Trophoblast cell (in vitro differentiated cells and primary cell): ENCODE data around the gene FIBCD1.

Experiments used
- DNase-seq, 2 donors: peaks; one replicate each; pipeline ENCODE4 v3.0.0-alpha.2; 2016
- H2AFZ ChIP-seq: 2 replicates; pipeline ENCODE4 v1.6.1; 2013; ENCODE audit warnings: low read length, moderate library complexity, mild to moderate bottlenecking; ENCODE audit not compliant: insufficient read depth, poor library complexity
- H2AK5ac ChIP-seq: 2 replicates; pipeline ENCODE4 v1.6.1; 2013; ENCODE audit warnings: mild to moderate bottlenecking, low read length
- H2BK120ac ChIP-seq: 2 replicates; pipeline ENCODE4 v1.6.1; 2013; ENCODE audit warnings: low read length, mild to moderate bottlenecking, moderate library complexity; ENCODE audit not compliant: insufficient read depth, poor library complexity
- H2BK12ac ChIP-seq: 2 replicates; pipeline ENCODE4 v1.6.1; 2013; ENCODE audit warnings: mild to moderate bottlenecking, low read length, moderate library complexity
- H2BK5ac ChIP-seq: 2 replicates; pipeline ENCODE4 v1.6.1; 2013; ENCODE audit warnings: low read length, low read depth, moderate library complexity, mild to moderate bottlenecking; ENCODE audit not compliant: poor library complexity
- H3K14ac ChIP-seq: 2 replicates; pipeline ENCODE4 v1.6.1; 2013; ENCODE audit warnings: mild to moderate bottlenecking, low read length
- H3K18ac ChIP-seq: 2 replicates; pipeline ENCODE4 v1.6.1; 2013; ENCODE audit warnings: mild to moderate bottlenecking, low read length
- H3K23ac ChIP-seq: 2 replicates; pipeline ENCODE4 v1.6.1; 2013; ENCODE audit warnings: low read length
- H3K27ac ChIP-seq: 2 replicates; pipeline ENCODE4 v1.5.1; 2013; ENCODE audit warnings: low read depth, mild to moderate bottlenecking, inconsistent platforms, low read length, moderate library complexity
- H3K27me3 ChIP-seq: 2 replicates; pipeline ENCODE4 v1.6.1; 2013; ENCODE audit warnings: inconsistent platforms, mild to moderate bottlenecking, low read length, moderate library complexity; ENCODE audit not compliant: insufficient read depth
- H3K36me3 ChIP-seq, 2 experiments: 1 replicate in 1 of 2; 2 replicates in 1 of 2; pipeline ENCODE4 v1.6.1; 2013; ENCODE audit warnings: low read length in 2 of 2, mild to moderate bottlenecking in 2 of 2, moderate library complexity in 1 of 2; ENCODE audit not compliant: insufficient read depth in 2 of 2, control insufficient read depth in 1 of 2
- H3K4ac ChIP-seq: 2 replicates; pipeline ENCODE4 v1.6.1; 2013; ENCODE audit warnings: low read depth, mild to moderate bottlenecking, low read length, moderate library complexity
- H3K4me1 ChIP-seq, 2 experiments: 1 replicate in 1 of 2; 2 replicates in 1 of 2; pipeline ENCODE4 v1.6.1; 2013; ENCODE audit warnings: low read length in 2 of 2, mild to moderate bottlenecking in 2 of 2, moderate library complexity in 1 of 2; ENCODE audit not compliant: insufficient read depth in 2 of 2, control insufficient read depth in 1 of 2
- H3K4me2 ChIP-seq: 2 replicates; pipeline ENCODE4 v1.6.1; 2013; ENCODE audit warnings: inconsistent platforms, mild to moderate bottlenecking, low read length, moderate library complexity
- H3K4me3 ChIP-seq: 2 replicates; pipeline ENCODE4 v1.5.1; 2013; ENCODE audit warnings: mild to moderate bottlenecking, low read depth, low read length, inconsistent platforms
- H3K79me1 ChIP-seq: one replicate; pipeline ENCODE4 v1.6.1; 2013; ENCODE audit warnings: low read length
- H3K79me2 ChIP-seq: 2 replicates; pipeline ENCODE4 v1.6.1; 2013; ENCODE audit warnings: low read length, mild to moderate bottlenecking; ENCODE audit not compliant: control insufficient read depth, insufficient read depth, poor library complexity
- H3K9ac ChIP-seq: 2 replicates; pipeline ENCODE4 v1.6.1; 2013; ENCODE audit warnings: mild to moderate bottlenecking, low read length
- H3K9me3 ChIP-seq: 2 replicates; pipeline ENCODE4 v1.6.1; 2013; ENCODE audit warnings: low read depth, mild to moderate bottlenecking, control low read depth, inconsistent platforms, low read length; ENCODE audit not compliant: insufficient read depth
- H4K12ac ChIP-seq: 2 replicates; pipeline ENCODE4 v1.6.1; 2013; ENCODE audit warnings: low read depth, mild to moderate bottlenecking, low read length, moderate library complexity
- H4K8ac ChIP-seq: 2 replicates; pipeline ENCODE4 v1.6.1; 2013; ENCODE audit warnings: low read depth, mild to moderate bottlenecking, low read length, moderate library complexity
- H4K91ac ChIP-seq: one replicate; pipeline ENCODE4 v1.6.1; 2013; ENCODE audit warnings: low read depth, mild to moderate bottlenecking, low read length, moderate library complexity
- WGBS: extraction: QIAGEN DNeasy Blood & Tissue Kit; methylation state at CpG from one replicate; pipeline ENCODE4 v1.1.7; 2013; ENCODE audit warnings: missing lambda C conversion rate; ENCODE audit not compliant: insufficient read length, insufficient coverage; ENCODE audit errors: extremely low coverage; 5-methylcytosine and 5-hydroxymethylcytosine counted together

The FIBCD1 gene

DNA sequence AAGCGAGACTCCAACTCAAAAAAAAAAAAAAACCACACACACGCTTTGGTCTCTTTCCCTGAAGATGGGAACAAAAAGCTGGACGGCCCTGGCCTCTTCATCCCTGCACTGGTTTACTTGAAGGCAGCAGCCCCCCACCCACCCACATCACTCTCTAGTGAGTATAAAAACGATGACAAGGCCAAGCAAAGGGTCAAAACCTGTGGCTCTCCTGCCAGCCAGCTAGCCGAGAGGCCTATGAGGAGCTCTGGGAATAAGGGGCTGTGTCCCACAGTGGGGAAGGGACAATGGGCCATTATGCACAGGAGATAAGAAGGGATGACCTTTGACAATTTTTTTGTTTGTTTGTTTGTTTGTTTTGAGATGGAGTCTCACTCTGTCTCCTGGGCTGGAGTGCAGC is 55.6 kb downstream of the FIBCD1 start:
- Histone ChIP-seq H3K27me3 (no peaks in the 10 kb centered on the region), H3K18ac (no peak overlapping the region), H3K4me3 (no peak overlapping the region), H2AK5ac (no peak overlapping the region), H2BK5ac (no peak overlapping the region), H3K9me3 (peaks cover 8% of the 10 kb centered on the region), H3K14ac (no peak overlapping the region), H3K79me1 (peaks cover 21% of the 10 kb centered on the region), H2BK12ac (no peak overlapping the region), H3K79me2 (peaks cover 2% of the 10 kb centered on the region), H3K4ac (no peak overlapping the region), H3K4me1 (peaks cover 16 to 17% of the 10 kb centered on the region in 2 experiments), H4K8ac (no peak overlapping the region), H4K12ac (no peak overlapping the region), H3K23ac (no peak overlapping the region), H3K9ac (no peak overlapping the region), H3K4me2 (no peak overlapping the region), H2AFZ (no peak overlapping the region), H4K91ac (no peak overlapping the region), H3K27ac (no peak overlapping the region), H2BK120ac (no peak overlapping the region), H3K36me3 (peaks cover 63 to 84% of the 10 kb centered on the region in 2 experiments)
- no CpG with 5 or more reads among the region's 5 CpGs for WGBS
- DNase-seq = no peak

DNA sequence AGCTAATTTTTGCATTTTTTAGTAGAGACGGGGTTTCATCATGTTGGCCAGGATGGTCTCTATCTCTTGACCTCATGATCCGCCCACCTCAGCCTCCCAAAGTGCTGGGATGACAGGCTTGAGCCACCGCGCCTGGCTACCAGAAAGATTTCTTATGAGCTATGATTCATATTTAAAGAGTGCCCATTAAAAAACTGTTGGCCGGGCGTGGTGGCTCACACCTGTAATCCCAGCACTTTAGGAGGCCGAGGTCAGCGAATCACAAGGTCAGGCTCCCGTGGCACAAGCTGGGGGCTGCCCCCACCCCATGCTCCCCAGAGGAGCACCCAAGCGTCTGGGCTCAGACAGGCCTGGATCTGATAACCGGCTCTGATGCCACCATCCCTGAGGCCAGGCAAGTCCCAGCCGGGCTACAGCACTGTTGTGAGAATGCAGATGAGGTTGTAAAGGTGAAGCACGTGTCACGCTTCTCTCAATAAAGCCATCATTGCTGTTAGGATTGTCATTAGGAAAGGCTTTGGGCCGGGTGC is 56.3 kb downstream of the FIBCD1 start:
- H3K9me3 ChIP-seq = peaks cover 7% of the 10 kb centered on the region
- no peak overlapping the region for H2BK5ac ChIP-seq
- no peak overlapping the region for H3K14ac ChIP-seq
- no peak overlapping the region for H3K18ac ChIP-seq
- no peak overlapping the region for H2BK120ac ChIP-seq
- no peak overlapping the region for H4K8ac ChIP-seq
- no peak overlapping the region for H4K91ac ChIP-seq
- H3K23ac ChIP-seq = no peak overlapping the region
- WGBS = no CpG with 5 or more reads among the region's 15 CpGs
- H3K27me3 ChIP-seq = no peaks in the 10 kb centered on the region
- no peak overlapping the region for H4K12ac ChIP-seq
- no peak overlapping the region for H2AFZ ChIP-seq
- no peak overlapping the region for H3K4me2 ChIP-seq
- H3K79me1 ChIP-seq = peaks cover 21% of the 10 kb centered on the region
- no peak overlapping the region for H2AK5ac ChIP-seq
- DNase-seq = no peak
- peaks cover 61 to 82% of the 10 kb centered on the region in 2 experiments for H3K36me3 ChIP-seq
- H3K79me2 ChIP-seq = peaks cover 2% of the 10 kb centered on the region
- H3K27ac ChIP-seq = no peak overlapping the region
- no peak overlapping the region for H3K4me3 ChIP-seq
- no peak overlapping the region for H2BK12ac ChIP-seq
- no peak overlapping the region for H3K4ac ChIP-seq
- H3K9ac ChIP-seq = no peak overlapping the region
- H3K4me1 ChIP-seq = peaks cover 16 to 17% of the 10 kb centered on the region in 2 experiments

DNA sequence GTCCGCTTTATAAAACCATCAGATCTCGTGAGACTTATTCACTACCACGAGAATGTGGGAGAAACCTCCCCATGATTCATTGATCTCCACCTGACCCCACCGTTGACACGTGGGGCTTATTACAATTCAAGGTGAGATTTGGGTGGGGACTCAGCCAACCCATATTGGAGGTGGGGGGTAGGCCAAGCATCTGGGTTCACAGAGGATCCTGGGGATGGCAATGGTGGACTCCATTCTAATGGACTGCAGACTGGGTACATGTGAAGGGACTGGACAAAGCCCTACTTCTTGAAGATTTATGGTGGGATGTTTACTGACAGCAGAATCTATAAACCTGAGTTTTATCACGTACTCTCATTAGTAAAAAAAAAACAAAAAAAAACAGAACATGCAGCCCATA is 57.5 kb downstream of the FIBCD1 start:
- Histone ChIP-seq H4K12ac (no peak overlapping the region), H4K8ac (no peak overlapping the region), H3K9me3 (peaks cover 6% of the 10 kb centered on the region), H3K9ac (no peak overlapping the region), H2BK5ac (no peak overlapping the region), H2AFZ (no peak overlapping the region), H3K36me3 (peaks cover 49 to 70% of the 10 kb centered on the region in 2 experiments), H3K18ac (no peak overlapping the region), H3K14ac (no peak overlapping the region), H3K4me3 (no peak overlapping the region), H2BK120ac (no peak overlapping the region), H3K23ac (no peak overlapping the region), H3K4ac (no peak overlapping the region), H3K27me3 (no peaks in the 10 kb centered on the region), H2BK12ac (no peak overlapping the region), H3K79me2 (peaks cover 2% of the 10 kb centered on the region), H3K4me2 (no peak overlapping the region), H2AK5ac (no peak overlapping the region), H4K91ac (no peak overlapping the region), H3K79me1 (peaks cover 21% of the 10 kb centered on the region), H3K27ac (no peak overlapping the region), H3K4me1 (peaks cover 16 to 17% of the 10 kb centered on the region in 2 experiments)
- no peak for DNase-seq
- WGBS = no CpG with 5 or more reads among the region's 6 CpGs

DNA sequence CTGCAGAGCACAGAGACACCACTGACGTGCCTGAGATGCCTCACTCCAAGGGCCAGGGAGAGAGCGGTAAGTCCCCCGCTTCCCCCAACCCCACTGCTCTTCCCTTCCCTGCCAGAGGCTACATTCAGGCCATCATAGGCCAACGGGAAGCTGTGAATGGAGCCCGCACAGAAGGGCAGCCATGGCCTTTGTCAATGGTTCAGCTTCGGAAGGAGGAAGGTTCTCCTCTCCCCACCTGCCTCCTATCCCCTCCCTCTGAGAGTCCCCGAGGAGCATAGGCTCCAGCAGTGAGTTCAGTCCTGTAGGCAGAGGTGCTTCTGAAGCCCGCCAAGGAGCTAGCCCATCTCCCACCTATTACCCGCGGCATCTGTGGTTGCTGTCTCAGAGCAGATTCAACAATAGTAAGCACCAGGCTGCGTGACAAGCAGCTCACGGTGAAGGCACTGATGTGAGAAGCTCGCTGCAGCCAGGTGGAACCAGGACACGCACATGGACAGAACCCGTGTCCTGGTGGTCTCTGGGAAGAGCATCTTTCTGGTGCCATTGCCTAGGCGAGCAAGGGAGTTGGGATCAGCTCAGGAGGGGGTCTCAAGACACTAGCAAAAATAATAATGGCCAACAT is 58.3 kb downstream of the FIBCD1 start:
- H3K9ac ChIP-seq = no peak overlapping the region
- H2BK12ac ChIP-seq = no peak overlapping the region
- no peak for DNase-seq
- no peak overlapping the region for H3K18ac ChIP-seq
- no peak overlapping the region for H2BK120ac ChIP-seq
- H3K36me3 ChIP-seq = peaks cover 41 to 62% of the 10 kb centered on the region in 2 experiments
- no peak overlapping the region for H2AK5ac ChIP-seq
- H3K9me3 ChIP-seq = peaks cover 6% of the 10 kb centered on the region
- H3K4me2 ChIP-seq = no peak overlapping the region
- no peak overlapping the region for H4K91ac ChIP-seq
- WGBS = no CpG with 5 or more reads among the region's 16 CpGs
- no peak overlapping the region for H3K23ac ChIP-seq
- H4K12ac ChIP-seq = no peak overlapping the region
- H3K27me3 ChIP-seq = no peaks in the 10 kb centered on the region
- no peak overlapping the region for H2BK5ac ChIP-seq
- H3K14ac ChIP-seq = no peak overlapping the region
- peaks cover 2% of the 10 kb centered on the region for H3K79me2 ChIP-seq
- no peak overlapping the region for H2AFZ ChIP-seq
- peaks cover 14 to 17% of the 10 kb centered on the region in 2 experiments for H3K4me1 ChIP-seq
- H3K79me1 ChIP-seq = peaks cover 15% of the 10 kb centered on the region
- H4K8ac ChIP-seq = no peak overlapping the region
- H3K4me3 ChIP-seq = no peak overlapping the region
- H3K27ac ChIP-seq = no peak overlapping the region
- H3K4ac ChIP-seq = no peak overlapping the region
